ENCODE results near the gene MDN1.

- TF ChIP-seq ESRRA (IDR thresholded peaks at IDR 0.05; ENCODE audit: borderline replicate concordance, low read length), result no peak
- TF ChIP-seq CTCF (IDR thresholded peaks at IDR 0.05), result no peak
- no peak for TF ChIP-seq MAFK (IDR thresholded peaks at IDR 0.05; ENCODE audit: partially characterized antibody)
- no peak for TF ChIP-seq POLR2AphosphoS2 (conservative IDR thresholded peaks at IDR 0.05; ENCODE audit: low read length)
- TF ChIP-seq EP300 (IDR thresholded peaks at IDR 0.05), result no peak
Observed at GRCh38 chr6:89745096-89745495, 74.5 kb downstream of the MDN1 start.

Data from A549 (cell line).